OCI-LY7 (cell line): ENCODE results near the gene GMPS. TPM values are rescaled to one million over a fixed set of nuclear protein-coding genes. Genes with fewer than 3 reads are reported as not detected.

Experiments used
- BruUV-seq: library from RNA; stranded (reverse); fragments of 400-500 nt; replicated peaks from 2 replicates; lab custom pipeline; 2021; lab: Mats Ljungman, UMichigan
- CTCF ChIA-PET: fragments of 300-600 bp; sonication (Branson Sonifier 250); formaldehyde crosslinking; loops from one replicate; lab custom pipeline; 2022; ENCODE audit warnings: antibody characterized with exemption; ENCODE audit not compliant: unreplicated experiment; lab: Charles Lee
- POLR2A ChIA-PET: fragments of 300-600 bp; sonication (Branson Sonifier 250); formaldehyde crosslinking; loops from one replicate; lab custom pipeline; 2022; ENCODE audit warnings: antibody characterized with exemption; lab: Charles Lee
- DNase-seq: peaks from one replicate; pipeline ENCODE4 v3.0.0-alpha.2; 2015; ENCODE audit warnings: low spot score
- H2AFZ ChIP-seq: fragments of 200-600 bp; sonication (generic), shearing (Covaris generic); 2 replicates; pipeline ENCODE4 v1.6.1; 2014; ENCODE audit warnings: mild to moderate bottlenecking, antibody characterized with exemption, low read length, moderate library complexity
- H3K27ac ChIP-seq: fragments of 200-600 bp; sonication (generic); 2 replicates; pipeline ENCODE4 v1.5.1; 2014; ENCODE audit warnings: mixed run types, low read depth, mild to moderate bottlenecking, moderate library complexity, low read length, inconsistent platforms; ENCODE audit not compliant: poor library complexity, severe bottlenecking
- H3K36me3 ChIP-seq: fragments of 200-600 bp; sonication (generic); 2 replicates; pipeline ENCODE4 v1.6.1; 2014; ENCODE audit warnings: mild to moderate bottlenecking, antibody characterized with exemption, low read length, moderate library complexity, mixed read lengths; ENCODE audit not compliant: insufficient read depth
- H3K4me1 ChIP-seq: fragments of 200-600 bp; sonication (generic); 2 replicates; pipeline ENCODE4 v1.5.1; 2014; ENCODE audit warnings: mild to moderate bottlenecking, low read length; ENCODE audit not compliant: insufficient read depth, poor library complexity, severe bottlenecking
- H3K4me2 ChIP-seq: fragments of 200-600 bp; sonication (generic); 2 replicates; pipeline ENCODE4 v1.6.1; 2014; ENCODE audit warnings: mild to moderate bottlenecking, low read length
- H3K4me3 ChIP-seq: fragments of 200-600 bp; sonication (generic); 2 replicates; pipeline ENCODE4 v1.5.1; 2014; ENCODE audit warnings: mild to moderate bottlenecking, low read depth, low read length; ENCODE audit not compliant: poor library complexity, severe bottlenecking
- H3K79me2 ChIP-seq: fragments of 200-600 bp; sonication (generic); 2 replicates; pipeline ENCODE4 v1.6.1; 2016; ENCODE audit warnings: low read depth, mild to moderate bottlenecking, low read length, moderate library complexity, mixed read lengths; ENCODE audit not compliant: insufficient read depth
- H3K9me2 ChIP-seq: fragments of 200-600 bp; sonication (generic); 2 replicates; pipeline ENCODE4 v1.6.1; 2016; ENCODE audit warnings: mild to moderate bottlenecking, low read length, mixed read lengths; ENCODE audit not compliant: insufficient read depth
- H3K9me3 ChIP-seq: fragments of 200-600 bp; sonication (generic); 2 replicates; pipeline ENCODE4 v1.6.1; 2014; ENCODE audit warnings: mild to moderate bottlenecking, mixed run types, low read length, mixed read lengths
- H4K20me1 ChIP-seq: fragments of 200-600 bp; sonication (generic); 2 replicates; pipeline ENCODE4 v1.6.1; 2014; ENCODE audit warnings: mild to moderate bottlenecking, antibody characterized with exemption, low read length, moderate library complexity, mixed read lengths; ENCODE audit not compliant: insufficient read depth
- CTCF ChIP-seq: fragments of 200-600 bp; sonication (generic); conservative IDR thresholded peaks from 2 replicates; pipeline ENCODE4 v1.5.1; 2014; ENCODE audit warnings: mild to moderate bottlenecking, antibody characterized with exemption, low read length, moderate library complexity, mixed read lengths
- EZH2phosphoT487 ChIP-seq: fragments of 200-600 bp; sonication (generic); IDR thresholded peaks from 2 replicates; pipeline ENCODE4 v1.6.1; 2018; ENCODE audit warnings: low read depth, borderline replicate concordance, mild to moderate bottlenecking, mixed run types, antibody characterized with exemption, low read length, moderate library complexity, mixed read lengths
- intact Hi-C: fragments of 100-400 bp; cut with micrococcal nuclease; formaldehyde crosslinking; loops from one replicate; pipeline ENCODE4 v1.10.0; 2022; ENCODE audit not compliant: unreplicated experiment
- total RNA-seq, 2 experiments: library from RNA; depleted of rRNA in 1 of 2; stranded (reverse); fragments of >200 nt in 1 of 2; shearing (Covaris generic) in 1 of 2; gene quantifications; 2 replicates each; pipeline ENCODE4 v1.2.3, GENCODE V29; 2014 to 2022

GMPS gene
- total RNA-seq, 2 experiments from 2014 or later, result 37.6 to 116 TPM

GRCh38 chr3:155908086-155908485 is 37.6 kb downstream of the GMPS start:
- no peak for DNase-seq
- Histone ChIP-seq H3K4me2 (no peak overlapping the region), H3K36me3 (peaks cover 96% of the 10 kb centered on the region), H2AFZ (no peak overlapping the region), H3K4me3 (no peak overlapping the region), H3K79me2 (no peaks in the 10 kb centered on the region), H3K9me3 (no peaks in the 10 kb centered on the region), H3K9me2 (no peaks in the 10 kb centered on the region), H3K4me1 (no peaks in the 10 kb centered on the region), H3K27ac (no peak overlapping the region), H4K20me1 (no peaks in the 10 kb centered on the region)
- no TSS peak for BruUV-seq
- no peak for TF ChIP-seq EZH2phosphoT487
- no peak for TF ChIP-seq CTCF
- intact Hi-C loops, result no loop called here
- ChIA-PET POLR2A (interaction anchor here (0.5 to 1.0 kb wide), 3 partner anchors 12 to 175 kb away, joined by 3 to 6 read pairs (median 4); no protein-coding TSS in a partner anchor), CTCF (no interaction called here)

- peaks cover 97% of the 10 kb centered on the region for H3K36me3 ChIP-seq
- no peaks in the 10 kb centered on the region for H4K20me1 ChIP-seq
- intact Hi-C loops, result no loop called here
- no peaks in the 10 kb centered on the region for H3K79me2 ChIP-seq
- no peaks in the 10 kb centered on the region for H3K9me3 ChIP-seq
- TF ChIP-seq EZH2phosphoT487, result no peak
- TF ChIP-seq CTCF, result no peak
- DNase-seq, result no peak
- ChIA-PET CTCF (no interaction called here), POLR2A (no interaction called here)
- no peaks in the 10 kb centered on the region for H3K4me1 ChIP-seq
- BruUV-seq, result no TSS peak
- H2AFZ ChIP-seq, result no peak overlapping the region
- no peak overlapping the region for H3K27ac ChIP-seq
- no peak overlapping the region for H3K4me3 ChIP-seq
- no peak overlapping the region for H3K4me2 ChIP-seq
- no peaks in the 10 kb centered on the region for H3K9me2 ChIP-seq
These were observed 38.2 kb downstream of the GMPS start for GRCh38 chr3:155908605-155909004.

GRCh38 chr3:155912090-155912489 is 41.6 kb downstream of the GMPS start:
- Histone ChIP-seq H3K9me2 (no peaks in the 10 kb centered on the region), H3K9me3 (no peaks in the 10 kb centered on the region), H3K4me2 (no peak overlapping the region), H3K4me3 (no peak overlapping the region), H2AFZ (no peak overlapping the region), H4K20me1 (no peaks in the 10 kb centered on the region), H3K36me3 (peaks cover 100% of the 10 kb centered on the region), H3K79me2 (no peaks in the 10 kb centered on the region), H3K4me1 (no peaks in the 10 kb centered on the region), H3K27ac (no peak overlapping the region)
- DNase-seq, result no peak
- ChIA-PET CTCF (no interaction called here), POLR2A (interaction anchor here (1.1 kb wide), 1 partner anchor 26 kb away, joined by 4 read pairs; no protein-coding TSS in a partner anchor)
- BruUV-seq, result no TSS peak
- intact Hi-C loops, result loop anchor here (10.0 kb wide), 1 partner anchor 1627 kb away; no protein-coding TSS in a partner anchor
- TF ChIP-seq EZH2phosphoT487, result no peak
- no peak for TF ChIP-seq CTCF
